NCI-H82 treated with DMSO at 0.1 percent for 48 hours (cell line): ENCODE results near the gene FAM210B.
"Not testable (repeated sequence)": the region's sequence is repeated elsewhere in the genome, so short reads cannot be mapped to it uniquely, and the experiment has no call there.

Experiments used
- DNase-seq: peaks from one replicate; lab custom pipeline; 2025; ENCODE audit not compliant: unreplicated experiment; lab: John Stamatoyannopoulos, UW

FAM210B gene

GRCh38 chr20:56360133-56360907 is 1.5 kb downstream of the FAM210B start:
- DNase-seq, result no peak

- no peak for DNase-seq
Measured at GRCh38 chr20:56360908-56361205, 2.1 kb downstream of the FAM210B start.

- DNase-seq, result no peak
Measured at GRCh38 chr20:56361900-56362299, 3.1 kb downstream of the FAM210B start.

GRCh38 chr20:56362833-56363413 is 4.1 kb downstream of the FAM210B start:
- DNase-seq, result no peak

- no peak for DNase-seq
Measured at GRCh38 chr20:56363491-56363890, 4.7 kb downstream of the FAM210B start.

GRCh38 chr20:56368351-56369134 is 9.8 kb downstream of the FAM210B start:
- DNase-seq, result no peak

GRCh38 chr20:56369179-56369578 is 10.4 kb downstream of the FAM210B start:
- DNase-seq, result no peak

GRCh38 chr20:56371977-56372376 is 13.2 kb downstream of the FAM210B start:
- DNase-seq, result no peak

GRCh38 chr20:56372850-56373249 is 14.1 kb downstream of the FAM210B start:
- no peak for DNase-seq

- no peak for DNase-seq
Measured at GRCh38 chr20:56373942-56374341, 15.2 kb downstream of the FAM210B start.

- DNase-seq, result no peak
Measured at GRCh38 chr20:56376331-56376730, 17.6 kb downstream of the FAM210B start.

- DNase-seq, result no peak
Measured at GRCh38 chr20:56378386-56378785, 19.6 kb downstream of the FAM210B start.

GRCh38 chr20:56380375-56380774 is 21.6 kb downstream of the FAM210B start:
- no peak for DNase-seq

GRCh38 chr20:56381501-56381900 is 22.7 kb downstream of the FAM210B start:
- DNase-seq, result no peak

- no peak for DNase-seq
Measured at GRCh38 chr20:56382696-56383095, 23.9 kb downstream of the FAM210B start.

- DNase-seq, result no peak
Measured at GRCh38 chr20:56383334-56383733, 24.6 kb downstream of the FAM210B start.

GRCh38 chr20:56385130-56385529 is 26.4 kb downstream of the FAM210B start:
- no peak for DNase-seq

- no peak for DNase-seq
Measured at GRCh38 chr20:56386219-56386618, 27.4 kb downstream of the FAM210B start.

- no peak for DNase-seq
Measured at GRCh38 chr20:56388882-56389281, 30.1 kb downstream of the FAM210B start.

- DNase-seq, result no peak
Measured at GRCh38 chr20:56389807-56390206, 31.0 kb downstream of the FAM210B start.

- DNase-seq, result not testable (repeated sequence)
Measured at GRCh38 chr20:56390396-56390795, 31.6 kb downstream of the FAM210B start.

- DNase-seq, result no peak
Measured at GRCh38 chr20:56391037-56391436, 32.3 kb downstream of the FAM210B start.
